ENCODE results near the gene MRM3.

- no peak for TF ChIP-seq CTCF (IDR thresholded peaks at IDR 0.05)
- TF ChIP-seq POLR2A (IDR thresholded peaks at IDR 0.05): no peak
- TF ChIP-seq POLR2AphosphoS5 (IDR thresholded peaks at IDR 0.05): no peak
- no peak for TF ChIP-seq EP300 (IDR thresholded peaks at IDR 0.05; ENCODE audit: low read depth)
Observed at GRCh38 chr17:773016-773415, 9.1 kb upstream of the MRM3 start.

Data from transverse colon (tissue), 4 donors.